Measurements from ENCODE around the gene ARMC5.

DNA sequence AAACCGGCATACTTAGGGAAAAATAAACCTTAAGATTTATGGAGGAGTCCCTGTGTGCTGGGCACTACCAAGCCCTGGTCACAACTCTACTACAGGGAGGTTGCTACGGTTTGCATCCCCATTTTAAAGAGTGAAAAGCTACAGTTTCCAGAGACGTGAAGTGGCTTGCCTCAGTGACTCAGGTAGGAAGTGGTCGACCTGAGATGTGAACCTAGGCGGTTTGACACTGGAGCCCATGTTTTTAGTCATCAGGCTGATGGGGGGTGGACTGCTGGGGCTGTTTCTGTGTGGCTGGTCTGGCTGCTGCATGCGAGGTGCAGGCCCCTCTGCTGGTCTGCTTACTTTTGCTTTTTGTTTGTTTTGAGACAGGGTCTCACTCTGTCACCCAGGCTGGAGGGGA is 37.7 kb upstream of the ARMC5 start:
- TF ChIP-seq, protein P1, sequence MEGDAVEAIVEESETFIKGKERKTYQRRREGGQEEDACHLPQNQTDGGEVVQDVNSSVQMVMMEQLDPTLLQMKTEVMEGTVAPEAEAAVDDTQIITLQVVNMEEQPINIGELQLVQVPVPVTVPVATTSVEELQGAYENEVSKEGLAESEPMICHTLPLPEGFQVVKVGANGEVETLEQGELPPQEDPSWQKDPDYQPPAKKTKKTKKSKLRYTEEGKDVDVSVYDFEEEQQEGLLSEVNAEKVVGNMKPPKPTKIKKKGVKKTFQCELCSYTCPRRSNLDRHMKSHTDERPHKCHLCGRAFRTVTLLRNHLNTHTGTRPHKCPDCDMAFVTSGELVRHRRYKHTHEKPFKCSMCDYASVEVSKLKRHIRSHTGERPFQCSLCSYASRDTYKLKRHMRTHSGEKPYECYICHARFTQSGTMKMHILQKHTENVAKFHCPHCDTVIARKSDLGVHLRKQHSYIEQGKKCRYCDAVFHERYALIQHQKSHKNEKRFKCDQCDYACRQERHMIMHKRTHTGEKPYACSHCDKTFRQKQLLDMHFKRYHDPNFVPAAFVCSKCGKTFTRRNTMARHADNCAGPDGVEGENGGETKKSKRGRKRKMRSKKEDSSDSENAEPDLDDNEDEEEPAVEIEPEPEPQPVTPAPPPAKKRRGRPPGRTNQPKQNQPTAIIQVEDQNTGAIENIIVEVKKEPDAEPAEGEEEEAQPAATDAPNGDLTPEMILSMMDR (IDR thresholded peaks at IDR 0.05): no peak
- no peak for TF ChIP-seq POLR2A (IDR thresholded peaks at IDR 0.05)

All from adrenal gland (tissue), 5 donors.